Peyer's patch (tissue), 4 donors: Measurements from ENCODE around the gene NCKAP5.

ENCODE experiments used
- CTCF ChIP-seq, 6 experiments: fragments of 450-650 bp in 4 of 6; fragments of 200-600 bp in 2 of 6; sonication (generic) in 1 of 6; IDR thresholded peaks; one replicate each; pipeline ENCODE4 v1.5.1; 2017 to 2019; ENCODE audit warnings: antibody characterized with exemption in 6 of 6, mild to moderate bottlenecking in 3 of 6, moderate library complexity in 1 of 6
- POLR2A ChIP-seq, 2 donors: fragments of 450-650 bp; IDR thresholded peaks; one replicate each; pipeline ENCODE4 v1.5.1; 2017; ENCODE audit warnings: antibody characterized with exemption in 2 of 2, mild to moderate bottlenecking in 2 of 2, moderate library complexity in 2 of 2

- TF ChIP-seq CTCF (IDR thresholded peaks at IDR 0.05) (no peak), POLR2A (IDR thresholded peaks at IDR 0.05) (no peak)
Observed at GRCh38 chr2:133078667-133079411, 489.4 kb downstream of the NCKAP5 start.
